ENCODE measurements around the gene PILRB. TPM values are rescaled to one million over a fixed set of nuclear protein-coding genes. Genes with fewer than 3 reads are reported as not detected.

The PILRB gene
- total RNA-seq, 1 experiment from 2014 or later, result 50.1 TPM

DNA sequence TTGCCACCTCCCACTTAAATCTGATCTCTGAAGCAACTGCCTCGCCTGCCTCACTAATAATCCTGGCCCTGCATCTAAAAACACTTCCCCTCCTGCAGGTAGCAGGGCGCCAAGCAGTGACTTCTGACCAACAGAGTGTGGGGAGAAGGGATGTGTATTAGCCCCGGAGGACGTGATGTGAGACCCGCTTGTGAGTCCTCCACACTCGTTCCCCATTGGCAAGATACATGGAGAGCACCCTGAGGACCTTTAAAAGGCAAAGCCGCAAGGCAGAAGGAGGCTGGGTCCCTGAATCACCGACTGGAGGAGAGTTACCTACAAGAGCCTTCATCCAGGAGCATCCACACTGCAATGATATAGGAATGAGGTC, 9.3 kb downstream of the PILRB start:
- Mint-ChIP-seq H3K27me3 (ENCODE audit: low read depth) (no peaks in the 10 kb centered on the region; the same call in 1 of the 2 replicates), H3K27ac (peak overlapping the region; percentile 34 to 65 (median 62); a peak in 4 of 7 replicates)
- no peaks in the 10 kb centered on the region for H3K23me2 ChIP-seq (ENCODE audit: insufficient read length, low read depth, low read length, poor library complexity, severe bottlenecking)

More for the DNA sequence above, 9.3 kb downstream of the PILRB start:
- Mint-ChIP-seq H3K4me1 (peaks cover 35 to 48% of the 10 kb centered on the region in 2 experiments), H3K36me3 (ENCODE audit: insufficient read depth in 1 of 3, low read depth in 3 of 3) (peaks cover 25 to 50% (median 32%) of the 10 kb centered on the region in 3 experiments), H3K4me3 (no peak overlapping the region), H3K9me3 (no peaks in the 10 kb centered on the region)
- Histone ChIP-seq H3K4ac (ENCODE audit: low read depth, low read length) (no peak overlapping the region), H4K5ac (ENCODE audit: insufficient read length, low read depth, low read length) (no peak overlapping the region), H3K9ac (ENCODE audit: extremely low read depth, insufficient read length, low read length) (no peak overlapping the region), H3K23ac (ENCODE audit: insufficient read length, low read depth, low read length) (no peak overlapping the region), H3K14ac (ENCODE audit: insufficient read depth, low read length) (no peak overlapping the region), H3K18ac (ENCODE audit: insufficient read length, low read depth, low read length) (no peak overlapping the region), H3K27ac (ENCODE audit: insufficient read length, low read depth, low read length) (no peak overlapping the region), H3K56ac (ENCODE audit: insufficient read length, low read depth, low read length) (no peak overlapping the region), H2BK20ac (ENCODE audit: low read depth, low read length, poor library complexity, severe bottlenecking) (no peak overlapping the region), H4K20me1 (ENCODE audit: control insufficient read depth, insufficient read depth, insufficient read length) (no peaks in the 10 kb centered on the region), H3K9me3 (ENCODE audit: control insufficient read depth, low read depth, low read length) (no peaks in the 10 kb centered on the region), H3K4me2 (ENCODE audit: insufficient read depth, insufficient read length, low read length) (no peak overlapping the region), H2BK5ac (ENCODE audit: insufficient read length, low read length) (no peak overlapping the region), H4K91ac (ENCODE audit: insufficient read length, low read depth, low read length) (no peak overlapping the region), H3T11ph (ENCODE audit: low read length) (no peak overlapping the region), H2BK15ac (ENCODE audit: low read depth, low read length) (no peak overlapping the region), H2AFZ (ENCODE audit: low read length) (no peak overlapping the region), H2BK120ac (ENCODE audit: low read depth, low read length, poor library complexity, severe bottlenecking) (no peak overlapping the region), H3K4me1 (ENCODE audit: insufficient read depth, low read length) (no peaks in the 10 kb centered on the region; the same call in 1 of the 2 replicates), H2BK12ac (ENCODE audit: insufficient read length, low read depth, low read length) (no peak overlapping the region), H3K79me2 (ENCODE audit: insufficient read depth, low read length) (no peaks in the 10 kb centered on the region), H2AK5ac (ENCODE audit: insufficient read length, low read length) (no peak overlapping the region), H4K8ac (replicated peaks; ENCODE audit: insufficient read length, low read depth, low read length) (no peak overlapping the region), H3K27me3 (ENCODE audit: insufficient read depth, low read length) (no peaks in the 10 kb centered on the region), H3K79me1 (ENCODE audit: insufficient read depth, low read depth, low read length, poor library complexity, severe bottlenecking) (no peaks in the 10 kb centered on the region)
- no peak for DNase-seq
- no CpG with 5 or more reads among the region's 8 CpGs for WGBS (ENCODE audit: extremely low coverage, insufficient read length, low lambda C conversion rate)
- TF ChIP-seq, protein P1, sequence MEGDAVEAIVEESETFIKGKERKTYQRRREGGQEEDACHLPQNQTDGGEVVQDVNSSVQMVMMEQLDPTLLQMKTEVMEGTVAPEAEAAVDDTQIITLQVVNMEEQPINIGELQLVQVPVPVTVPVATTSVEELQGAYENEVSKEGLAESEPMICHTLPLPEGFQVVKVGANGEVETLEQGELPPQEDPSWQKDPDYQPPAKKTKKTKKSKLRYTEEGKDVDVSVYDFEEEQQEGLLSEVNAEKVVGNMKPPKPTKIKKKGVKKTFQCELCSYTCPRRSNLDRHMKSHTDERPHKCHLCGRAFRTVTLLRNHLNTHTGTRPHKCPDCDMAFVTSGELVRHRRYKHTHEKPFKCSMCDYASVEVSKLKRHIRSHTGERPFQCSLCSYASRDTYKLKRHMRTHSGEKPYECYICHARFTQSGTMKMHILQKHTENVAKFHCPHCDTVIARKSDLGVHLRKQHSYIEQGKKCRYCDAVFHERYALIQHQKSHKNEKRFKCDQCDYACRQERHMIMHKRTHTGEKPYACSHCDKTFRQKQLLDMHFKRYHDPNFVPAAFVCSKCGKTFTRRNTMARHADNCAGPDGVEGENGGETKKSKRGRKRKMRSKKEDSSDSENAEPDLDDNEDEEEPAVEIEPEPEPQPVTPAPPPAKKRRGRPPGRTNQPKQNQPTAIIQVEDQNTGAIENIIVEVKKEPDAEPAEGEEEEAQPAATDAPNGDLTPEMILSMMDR (conservative IDR thresholded peaks at IDR 0.05), result no peak

Measured in H9 (cell line).